ENCODE data around the gene COL4A2.

The COL4A2 gene

DNA sequence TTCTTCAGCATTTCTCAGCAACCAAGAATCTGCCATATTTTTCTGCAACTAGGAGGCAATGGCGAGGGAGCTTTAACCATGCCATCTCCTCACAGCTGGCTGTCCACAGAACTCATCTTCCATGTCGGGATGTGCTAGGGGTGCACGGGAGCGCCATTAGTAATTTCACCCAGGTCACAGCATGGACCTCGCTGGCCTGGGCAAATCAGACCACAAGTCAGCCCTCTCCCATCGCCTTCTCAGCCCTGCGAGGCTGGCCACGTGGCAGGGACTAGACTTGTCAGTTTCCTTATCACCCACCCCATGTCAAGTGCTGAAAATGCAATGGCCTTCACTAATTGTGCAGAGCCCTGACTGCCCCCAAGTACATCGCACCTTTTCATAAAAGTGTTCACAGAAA lies 15.8 kb upstream of the COL4A2 start:
- DNase-seq, result no peak

DNA sequence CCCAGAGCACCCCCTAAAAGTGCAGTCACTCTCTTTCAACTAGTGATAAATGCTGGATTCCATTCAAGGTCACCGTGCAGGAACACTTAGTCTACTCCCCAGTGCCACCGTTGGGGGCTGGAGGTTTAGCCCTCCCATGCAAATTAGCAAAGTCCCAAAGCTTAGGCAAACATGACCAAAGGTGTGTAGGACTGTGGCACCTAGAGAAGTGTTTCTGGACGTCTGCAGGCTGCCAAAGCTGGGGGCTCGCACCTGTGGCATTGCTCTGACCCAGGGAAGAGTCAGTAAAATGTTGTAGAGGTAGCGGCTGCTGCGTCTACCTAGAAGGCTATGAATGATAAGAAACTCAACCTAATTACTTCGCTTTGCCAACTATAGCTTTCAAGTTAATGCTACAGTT lies 14.0 kb upstream of the COL4A2 start:
- DNase-seq, result no peak

DNA sequence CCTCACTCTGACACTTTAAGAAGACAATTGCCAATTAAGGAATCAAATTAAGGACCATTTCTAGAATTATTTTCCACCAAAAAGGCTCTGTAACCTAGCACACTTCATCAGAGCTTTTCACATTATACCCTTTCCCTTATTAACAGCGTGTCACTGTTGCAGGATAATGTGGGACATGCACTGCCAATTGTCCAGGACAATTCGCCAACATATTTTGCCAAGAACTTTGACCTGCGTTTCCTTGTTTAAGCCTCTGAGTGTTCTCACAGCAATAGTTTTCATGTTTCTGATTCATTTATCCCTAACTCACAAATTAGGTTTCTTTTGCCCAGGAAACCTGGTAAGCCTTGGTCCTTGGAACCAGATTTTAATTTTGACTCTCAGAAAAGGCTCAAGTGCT lies 13.4 kb upstream of the COL4A2 start:
- DNase-seq, result no peak

DNA sequence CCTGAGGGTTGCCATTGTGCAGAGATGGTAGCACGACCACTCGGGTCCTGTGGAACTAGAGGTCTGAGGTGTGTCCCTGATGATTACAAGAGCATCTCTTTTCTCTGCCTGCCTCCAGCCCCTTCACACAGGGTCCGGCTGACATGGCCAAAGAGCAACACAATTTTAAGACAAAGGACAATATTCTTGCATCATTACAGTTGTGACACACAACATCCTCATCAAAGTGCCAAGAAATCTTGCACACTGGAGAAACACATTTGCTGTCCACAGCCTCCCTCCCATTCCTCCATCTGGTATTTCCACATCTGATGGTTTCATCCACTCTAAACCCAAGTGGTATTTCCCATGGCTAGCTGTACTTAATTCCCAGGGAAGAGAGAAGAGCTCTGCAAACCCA lies 12.9 kb upstream of the COL4A2 start:
- DNase-seq, result no peak

DNA sequence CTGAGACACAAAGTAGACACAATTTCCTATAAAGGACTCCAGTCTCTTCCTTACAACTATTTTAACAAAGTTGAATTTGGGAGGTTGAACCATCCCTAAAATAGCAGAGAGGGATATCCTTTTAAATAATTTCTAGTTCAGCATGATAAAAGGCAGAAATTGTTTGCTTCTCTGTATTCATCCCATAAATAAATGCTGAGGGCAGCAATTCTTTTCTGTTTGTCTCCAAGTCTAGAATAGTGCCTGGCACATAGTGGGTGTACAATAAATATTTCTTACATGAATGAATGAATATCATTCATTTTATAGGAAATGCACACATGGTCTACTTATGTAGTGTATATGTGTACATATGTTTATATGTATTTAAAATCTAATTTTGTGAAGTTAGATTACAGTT lies 12.5 kb upstream of the COL4A2 start:
- DNase-seq, result no peak

DNA sequence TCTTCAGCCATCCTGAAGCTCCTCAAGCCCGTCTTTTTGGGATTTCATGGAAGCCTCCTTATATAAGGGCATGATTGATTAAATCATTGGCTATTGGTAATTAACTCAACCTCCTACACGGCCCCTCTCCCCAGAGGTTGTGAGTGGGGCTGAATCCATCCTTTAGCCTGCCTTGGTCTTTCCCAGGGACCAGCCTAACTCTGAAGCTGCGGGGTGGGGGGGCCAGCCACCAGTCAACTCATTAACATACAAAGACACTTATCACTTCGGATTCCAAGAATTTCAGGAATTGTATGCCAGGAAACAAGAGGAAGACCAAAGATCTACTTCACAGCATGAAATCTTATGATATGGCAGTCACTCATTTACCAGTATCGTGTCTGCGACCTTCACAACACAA lies 10.1 kb upstream of the COL4A2 start:
- no peak for DNase-seq

DNA sequence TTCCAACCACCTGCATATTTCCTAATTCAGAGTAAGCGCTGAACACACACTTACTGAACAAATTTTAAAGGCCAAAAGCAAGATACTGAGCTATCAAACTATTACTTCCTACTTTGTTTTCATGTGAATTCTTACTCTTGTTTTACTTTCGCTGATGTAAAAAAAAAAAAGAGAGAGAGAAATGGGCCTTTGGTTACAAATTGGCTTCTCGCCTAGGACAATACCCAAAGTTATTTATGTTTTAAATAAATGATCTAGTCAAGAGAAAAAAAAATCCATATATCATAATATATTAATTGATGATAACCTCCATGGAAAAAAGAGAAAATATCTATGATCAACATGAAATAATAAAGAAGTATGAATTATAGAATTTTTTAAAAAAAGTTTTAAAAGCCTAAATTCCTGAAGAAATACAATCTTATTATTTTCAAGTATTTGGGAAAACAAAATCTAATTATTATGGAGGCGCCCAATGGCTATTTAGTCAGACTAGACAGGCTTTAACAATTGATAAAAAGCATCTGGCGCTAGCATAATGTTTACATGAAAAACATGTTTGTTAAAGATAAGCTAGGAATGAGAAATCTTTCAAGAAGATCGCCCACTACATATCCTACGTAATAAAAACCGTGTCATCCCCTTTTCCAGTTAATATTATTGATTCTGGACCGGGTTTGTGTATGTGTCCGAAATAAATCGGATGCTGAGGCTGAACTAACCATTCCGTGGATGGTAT lies 9.1 kb upstream of the COL4A2 start:
- DNase-seq, result no peak

DNA sequence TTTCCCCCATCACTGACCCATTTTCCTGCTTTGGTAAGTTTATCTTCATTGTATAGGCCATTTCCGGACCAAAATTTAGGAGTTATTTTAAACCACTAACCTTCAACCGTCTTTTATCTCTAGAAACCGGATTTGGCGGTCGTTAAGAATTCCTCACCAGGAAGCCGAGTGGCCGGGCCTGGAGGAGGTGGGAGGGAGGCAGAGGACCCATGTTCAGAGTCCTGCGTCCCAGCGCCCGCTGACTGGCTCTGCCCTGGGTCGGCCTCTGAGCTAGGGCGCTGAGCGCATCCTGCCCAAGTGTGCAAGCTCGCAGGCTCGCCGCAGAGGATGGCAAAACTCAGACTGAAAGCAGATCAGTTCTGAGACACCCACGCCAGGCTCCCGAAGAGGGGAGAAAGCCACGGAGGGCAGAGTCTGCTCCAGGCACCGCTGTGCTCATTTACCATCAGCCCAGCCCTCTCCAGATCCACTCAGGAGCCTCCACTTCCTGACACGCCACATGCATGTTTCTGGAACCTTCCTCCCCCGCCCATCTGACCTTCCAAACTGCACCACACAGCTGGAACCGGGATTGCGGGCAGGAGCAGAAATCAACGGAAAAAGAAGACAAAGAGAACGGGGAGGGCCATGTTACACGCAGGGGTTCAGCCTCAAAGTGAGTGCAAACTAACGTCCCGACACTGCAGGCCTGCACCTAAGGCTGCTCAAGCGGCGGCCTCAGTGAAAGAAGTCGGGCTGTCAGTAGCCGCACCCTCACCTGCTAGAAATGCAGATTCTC lies 8.4 kb upstream of the COL4A2 start:
- DNase-seq, result no peak

DNA sequence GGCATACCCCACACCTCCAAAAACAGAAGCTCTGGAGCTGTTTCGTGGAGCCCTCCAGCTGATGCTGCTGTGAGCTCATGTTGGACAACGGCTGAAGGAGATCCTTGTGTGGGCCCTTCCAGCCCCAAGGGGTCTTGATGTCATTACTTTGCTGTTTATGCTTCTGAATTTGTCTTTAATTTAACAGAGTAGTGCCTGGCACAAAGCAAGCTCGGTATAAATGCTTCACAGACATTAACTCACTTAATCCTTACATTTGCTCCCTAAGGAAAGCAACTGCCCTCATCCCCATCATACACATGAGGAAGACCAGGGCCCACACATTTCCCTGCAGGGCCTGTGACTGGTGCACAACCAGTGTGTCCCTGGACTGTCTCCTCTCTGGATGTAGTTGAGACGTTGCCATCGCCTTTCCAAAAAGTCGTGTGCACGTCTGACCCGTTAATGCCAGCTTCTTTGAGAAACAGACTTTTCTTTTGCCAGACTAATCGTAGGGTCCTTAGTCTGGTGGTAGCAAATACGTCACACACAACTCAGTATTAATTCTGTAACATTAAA lies 7.7 kb upstream of the COL4A2 start:
- no peak for DNase-seq

DNA sequence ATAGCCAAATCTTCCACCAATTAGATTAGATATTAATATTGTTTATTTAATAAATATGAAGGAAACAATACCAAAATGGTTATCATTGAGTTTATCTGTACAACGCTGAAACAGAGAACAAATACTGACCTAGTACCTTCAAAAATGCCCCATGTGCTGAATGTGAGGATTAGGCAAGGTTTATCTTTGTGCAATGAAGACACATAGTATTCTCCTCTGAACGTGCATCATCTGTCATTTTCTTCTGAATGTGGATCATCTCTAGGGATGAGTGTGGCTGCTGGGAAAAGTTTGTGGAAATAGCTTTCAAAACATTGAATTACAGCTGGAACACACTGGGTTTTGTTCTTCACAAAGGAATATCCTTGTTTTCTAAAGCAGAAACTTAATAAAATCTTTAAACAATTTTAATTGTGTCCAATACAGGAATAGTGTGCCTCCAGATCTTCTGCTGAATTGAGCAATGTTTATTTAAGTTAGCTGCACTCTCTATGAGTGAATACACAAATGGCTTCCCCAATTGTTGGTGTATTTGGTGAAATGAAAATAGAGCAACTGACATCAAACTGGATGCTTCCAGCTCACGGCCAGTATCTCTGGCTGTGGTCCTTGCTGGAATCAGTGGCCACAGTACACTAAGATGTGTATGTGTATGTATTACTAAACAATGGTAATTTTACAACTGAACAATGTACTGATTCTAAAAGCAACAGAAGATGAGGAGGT lies 6.8 kb upstream of the COL4A2 start:
- DNase-seq, result no peak

DNA sequence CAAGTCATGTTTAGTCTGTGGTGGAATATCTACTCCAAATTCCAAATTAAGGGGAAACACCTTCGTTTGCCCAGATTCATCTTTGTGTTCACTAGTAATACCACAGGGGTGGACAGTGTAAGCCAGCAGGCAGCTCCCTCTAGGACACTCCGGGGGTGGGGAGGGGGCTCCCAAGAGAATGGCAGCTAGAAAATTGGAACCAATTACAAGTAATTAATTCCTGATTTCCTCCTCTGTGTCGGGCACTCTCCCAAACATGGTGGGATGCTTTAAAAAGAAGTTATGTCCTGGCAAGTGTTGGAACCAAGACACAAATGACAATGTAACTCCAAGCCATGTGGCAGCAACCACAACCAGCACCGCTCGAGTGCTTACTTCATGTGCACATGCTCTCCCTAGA lies 6.0 kb upstream of the COL4A2 start:
- no peak for DNase-seq

DNA sequence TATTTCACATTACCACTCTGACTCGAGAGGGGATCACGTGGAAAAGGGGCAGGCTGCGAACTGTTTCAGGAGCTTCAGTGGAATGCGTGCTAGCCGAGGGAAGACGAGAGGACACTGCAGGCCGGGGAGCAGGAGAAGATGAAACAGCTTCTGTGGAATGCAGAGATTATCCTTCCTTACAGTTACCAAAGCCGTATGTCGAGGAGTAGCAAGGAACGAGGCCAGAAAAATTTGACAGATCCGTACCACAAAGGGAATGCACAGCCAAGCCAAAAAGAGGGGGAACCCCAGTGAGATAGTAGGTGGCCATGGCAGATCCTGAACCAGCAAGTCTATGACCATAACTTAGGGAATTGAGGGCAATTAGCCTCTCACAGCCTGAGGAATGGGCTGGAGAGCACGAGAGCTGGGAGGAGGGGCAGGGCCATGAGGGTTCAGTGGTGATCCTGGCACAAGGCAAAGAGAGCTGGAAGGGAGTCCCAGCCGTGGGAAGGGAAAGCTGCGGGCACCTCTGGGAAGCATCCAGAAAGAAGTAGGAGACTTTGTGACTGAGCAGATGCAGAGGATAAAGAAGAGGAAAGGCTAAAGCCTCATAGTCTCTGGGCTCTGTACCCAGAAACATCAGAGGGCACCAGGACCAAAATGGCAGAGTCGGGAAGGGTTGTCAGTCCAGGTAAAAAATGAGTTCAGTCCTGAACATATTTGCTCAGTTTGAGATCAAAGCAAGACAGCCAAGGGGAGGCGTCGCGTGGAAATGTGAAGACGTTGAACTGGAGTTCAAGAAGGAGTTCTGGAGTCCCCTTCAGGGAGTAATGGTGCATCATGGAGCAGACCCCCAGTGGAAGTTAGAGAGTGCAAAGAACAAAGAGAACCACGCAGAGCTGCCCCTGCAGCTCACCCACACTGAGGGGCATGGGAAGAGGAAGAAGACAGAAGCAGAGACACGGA lies 5.2 kb upstream of the COL4A2 start:
- no peak for DNase-seq

DNA sequence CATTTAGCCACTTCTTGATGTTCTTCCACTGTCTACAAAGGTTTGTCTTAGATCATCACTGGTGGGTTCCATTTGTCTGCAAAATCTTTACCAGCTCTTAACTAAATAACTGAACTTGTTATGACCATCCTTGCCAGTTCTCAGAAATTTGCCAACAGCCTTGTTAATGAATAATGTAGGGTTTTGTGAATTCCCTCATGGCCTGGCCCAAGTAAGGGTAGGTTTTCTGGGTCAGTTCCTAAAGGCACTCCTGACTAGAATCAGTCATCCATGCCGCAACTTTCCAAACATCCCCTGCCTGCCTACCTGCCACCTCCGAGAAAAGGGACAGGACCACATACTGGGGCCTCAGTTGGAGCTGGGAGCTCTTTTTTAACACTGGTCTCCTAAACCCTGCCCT lies 4.1 kb upstream of the COL4A2 start:
- no peak for DNase-seq

DNA sequence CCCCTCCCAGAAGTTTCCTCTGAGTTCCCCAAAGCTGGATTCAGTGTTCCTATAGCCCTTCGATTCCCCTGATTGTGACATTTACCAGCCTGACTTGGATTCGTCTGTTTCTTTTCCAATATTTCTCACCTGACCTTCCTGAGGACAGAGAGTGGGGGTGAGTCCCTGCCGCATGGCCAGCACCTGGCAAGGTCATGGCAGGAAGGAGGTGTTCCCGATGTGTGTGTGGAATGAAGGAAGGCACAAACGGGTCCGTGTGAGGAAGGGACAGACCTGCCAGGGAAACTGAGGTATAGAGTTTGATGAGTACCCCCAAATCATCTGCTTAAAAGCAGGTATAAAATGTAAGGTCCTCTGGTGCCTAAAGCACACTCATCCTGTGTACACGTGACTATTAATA lies 3.4 kb upstream of the COL4A2 start:
- DNase-seq, result no peak

DNA sequence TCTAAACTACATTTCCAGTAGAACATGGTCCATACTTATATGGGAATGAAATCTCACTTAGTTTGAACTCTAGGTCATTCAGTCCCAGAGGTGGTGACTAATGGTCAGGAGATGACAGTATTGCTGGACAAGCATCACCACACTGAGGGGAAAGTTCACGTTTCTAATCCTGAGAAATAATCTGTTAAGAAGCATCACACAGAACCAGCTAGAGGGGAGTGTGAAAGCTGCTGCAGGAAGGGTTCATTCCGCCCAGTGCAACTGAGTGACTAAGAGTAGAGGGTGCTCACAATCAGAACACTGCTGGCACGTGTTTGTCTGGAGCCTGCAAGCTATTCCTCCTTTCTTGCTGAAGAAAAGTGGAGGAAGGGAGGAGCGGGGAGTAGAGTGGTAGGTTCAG lies 2.8 kb upstream of the COL4A2 start:
- DNase-seq, result no peak

DNA sequence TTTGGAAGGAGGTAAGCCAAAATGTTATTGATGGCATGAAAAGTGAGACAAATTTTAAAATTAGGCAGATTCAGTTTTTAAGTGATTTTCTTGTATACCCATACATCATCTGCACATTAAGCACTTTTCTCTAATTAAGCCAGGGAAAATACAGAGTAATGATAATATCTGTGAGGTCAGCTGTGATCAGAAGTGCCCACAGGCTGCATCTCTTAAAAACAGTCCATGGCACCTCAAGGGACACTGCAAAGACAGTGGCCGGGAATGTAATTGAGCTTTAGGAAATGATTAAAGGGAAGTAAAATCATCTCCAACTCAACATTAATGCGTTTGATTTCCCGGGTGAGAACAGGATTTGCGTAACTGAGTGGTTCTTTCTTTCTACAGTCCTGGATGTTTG lies 2.1 kb upstream of the COL4A2 start:
- no peak for DNase-seq

DNA sequence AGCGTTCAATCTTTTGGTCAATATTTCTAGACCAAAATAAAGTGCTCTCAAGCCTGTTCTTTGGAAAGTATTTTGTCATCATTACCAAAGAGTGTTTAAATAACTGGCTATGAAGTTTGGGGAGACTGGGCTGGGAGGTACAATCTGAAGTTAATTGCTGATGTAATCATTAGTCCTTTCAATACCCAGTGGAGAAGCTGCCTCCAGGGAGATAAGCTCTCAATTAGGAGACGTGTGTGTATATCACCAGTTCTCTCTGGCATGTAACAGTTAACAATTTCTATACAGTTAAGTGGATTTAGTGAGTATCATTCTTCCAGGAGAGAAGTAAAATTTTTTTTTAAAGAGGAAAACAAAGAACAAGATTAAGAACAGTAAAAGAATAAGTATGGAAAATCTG lies 1.5 kb upstream of the COL4A2 start:
- no peak for DNase-seq

DNA sequence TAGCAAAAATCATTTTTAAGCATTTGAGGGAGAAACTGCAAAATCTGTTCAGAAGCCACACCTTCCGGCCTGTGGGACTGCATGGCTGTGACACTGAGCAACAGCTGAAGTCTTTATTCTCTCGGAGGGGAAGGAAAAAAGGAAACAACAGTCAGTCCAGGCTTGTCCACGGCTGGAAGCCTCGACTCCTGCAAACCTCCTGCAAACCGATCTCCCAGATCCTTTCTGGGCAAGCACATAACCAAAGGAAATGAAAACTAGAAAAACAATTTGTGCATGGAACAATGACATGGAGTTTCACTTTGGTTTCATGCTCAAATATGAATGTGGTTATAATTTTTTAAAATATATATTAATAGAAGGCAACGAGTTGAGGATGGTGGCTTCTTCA lies 1.1 kb upstream of the COL4A2 start:
- DNase-seq, result no peak

DNA sequence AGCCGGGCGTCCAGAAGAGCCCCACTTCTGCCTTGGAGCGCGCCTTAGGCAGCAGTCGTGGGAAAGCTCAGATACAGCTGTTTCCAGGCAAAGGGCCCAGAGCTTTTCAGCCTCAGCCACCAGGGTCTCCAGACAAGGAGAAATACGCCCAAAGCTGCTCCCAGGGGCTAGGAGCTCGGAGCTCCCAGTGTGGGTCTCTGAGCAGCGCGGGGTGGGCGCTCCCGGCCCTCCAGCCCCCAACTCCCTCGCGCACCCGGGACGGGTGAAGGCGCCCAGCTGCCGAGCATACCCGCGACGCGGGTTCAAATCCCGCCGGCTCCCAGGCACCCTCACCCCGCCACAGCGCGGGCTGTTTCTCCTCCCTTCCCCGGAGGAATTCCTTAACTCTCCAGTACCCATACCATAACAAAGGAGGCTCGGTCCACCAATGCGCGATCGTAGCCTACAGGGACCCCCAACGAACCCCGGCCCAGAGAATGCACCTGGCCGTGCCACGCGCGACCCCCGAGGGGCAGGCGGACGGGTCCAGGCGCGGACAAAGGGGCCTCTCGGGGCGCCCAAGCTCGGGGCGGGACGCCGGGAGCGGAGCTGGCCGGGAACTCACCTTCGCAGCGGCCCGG lies 634 bp upstream of the COL4A2 start:
- no peak for DNase-seq

DNA sequence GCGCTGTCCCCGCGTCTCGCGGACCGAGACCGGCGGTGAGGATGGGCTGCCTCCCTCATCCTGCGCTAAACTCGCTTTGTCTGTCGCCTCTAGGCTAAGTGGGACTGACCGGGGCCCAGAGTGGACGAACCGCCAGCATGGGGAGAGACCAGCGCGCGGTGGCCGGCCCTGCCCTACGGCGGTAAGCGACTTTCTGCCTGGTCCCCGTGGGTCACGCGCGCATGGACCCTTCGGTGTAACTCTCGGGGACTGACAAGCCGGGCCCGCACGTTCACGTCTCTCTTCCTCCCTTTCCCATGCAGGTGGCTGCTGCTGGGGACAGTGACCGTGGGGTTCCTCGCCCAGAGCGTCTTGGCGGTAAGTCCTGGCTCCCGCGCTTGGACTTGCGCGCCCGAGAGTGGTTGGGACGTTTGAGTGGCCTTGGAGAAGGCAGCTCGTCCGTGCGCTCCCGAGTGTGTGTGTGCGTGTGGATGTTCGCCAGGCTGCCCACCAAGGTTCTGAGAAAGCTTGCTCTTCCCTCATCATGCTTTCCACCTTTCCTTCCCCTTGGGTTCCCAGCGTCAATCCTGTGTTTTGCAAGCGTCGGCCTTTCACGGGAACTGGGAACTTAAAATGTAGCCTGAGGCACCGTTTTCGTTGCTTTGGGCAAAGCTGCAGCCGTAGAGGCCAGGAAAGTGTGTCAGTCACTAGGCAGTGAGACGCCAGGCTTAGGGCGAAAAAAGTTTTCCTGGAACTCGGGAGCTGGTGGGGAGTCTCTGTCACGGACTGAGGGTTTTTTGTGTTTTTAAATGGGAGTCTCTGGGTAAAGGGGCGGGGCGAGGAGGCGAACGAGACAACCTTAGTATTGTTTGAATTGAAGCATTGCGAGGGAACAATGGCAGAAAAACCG lies 927 bp downstream of the COL4A2 start:
- DNase-seq, result no peak

Data from SIG-M5 (cell line).